Measurements from ENCODE around the gene AOPEP.

DNA sequence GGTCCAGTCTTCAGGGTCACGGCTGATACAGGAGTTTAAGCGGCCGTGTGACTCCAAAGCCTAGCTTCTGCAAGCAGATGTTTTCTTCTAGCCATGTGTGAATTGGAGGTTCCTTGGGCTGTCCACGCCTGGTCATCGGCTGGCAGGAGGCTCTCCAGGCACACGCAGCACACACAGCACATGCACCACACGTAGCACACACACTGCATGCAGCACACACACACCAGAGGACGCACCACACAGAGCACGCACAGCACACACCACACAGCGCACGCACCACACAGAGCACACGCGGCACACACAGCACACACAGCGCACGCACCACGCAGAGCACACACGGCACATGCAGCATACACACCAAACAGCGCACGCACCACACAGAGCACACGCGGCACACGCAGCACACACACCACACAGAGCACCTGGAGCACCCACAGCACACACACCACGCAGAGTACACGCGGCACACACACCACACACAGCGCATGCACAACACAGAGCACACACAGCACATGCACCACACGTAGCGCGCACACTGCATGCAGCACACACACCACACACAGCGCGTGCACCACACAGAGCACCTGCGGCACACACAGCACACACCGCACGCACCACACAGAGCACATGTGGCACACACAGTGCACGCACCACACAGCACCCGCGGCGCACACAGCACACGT lies 356.7 kb downstream of the AOPEP start:
- TF ChIP-seq POLR2AphosphoS5 (IDR thresholded peaks at IDR 0.05), result peak; percentile 15
- TF ChIP-seq, protein P1, sequence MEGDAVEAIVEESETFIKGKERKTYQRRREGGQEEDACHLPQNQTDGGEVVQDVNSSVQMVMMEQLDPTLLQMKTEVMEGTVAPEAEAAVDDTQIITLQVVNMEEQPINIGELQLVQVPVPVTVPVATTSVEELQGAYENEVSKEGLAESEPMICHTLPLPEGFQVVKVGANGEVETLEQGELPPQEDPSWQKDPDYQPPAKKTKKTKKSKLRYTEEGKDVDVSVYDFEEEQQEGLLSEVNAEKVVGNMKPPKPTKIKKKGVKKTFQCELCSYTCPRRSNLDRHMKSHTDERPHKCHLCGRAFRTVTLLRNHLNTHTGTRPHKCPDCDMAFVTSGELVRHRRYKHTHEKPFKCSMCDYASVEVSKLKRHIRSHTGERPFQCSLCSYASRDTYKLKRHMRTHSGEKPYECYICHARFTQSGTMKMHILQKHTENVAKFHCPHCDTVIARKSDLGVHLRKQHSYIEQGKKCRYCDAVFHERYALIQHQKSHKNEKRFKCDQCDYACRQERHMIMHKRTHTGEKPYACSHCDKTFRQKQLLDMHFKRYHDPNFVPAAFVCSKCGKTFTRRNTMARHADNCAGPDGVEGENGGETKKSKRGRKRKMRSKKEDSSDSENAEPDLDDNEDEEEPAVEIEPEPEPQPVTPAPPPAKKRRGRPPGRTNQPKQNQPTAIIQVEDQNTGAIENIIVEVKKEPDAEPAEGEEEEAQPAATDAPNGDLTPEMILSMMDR (IDR thresholded peaks at IDR 0.05), result no peak

Data from gastroesophageal sphincter (tissue), 3 donors.